Measurements from ENCODE around the gene SASH1.

DNA sequence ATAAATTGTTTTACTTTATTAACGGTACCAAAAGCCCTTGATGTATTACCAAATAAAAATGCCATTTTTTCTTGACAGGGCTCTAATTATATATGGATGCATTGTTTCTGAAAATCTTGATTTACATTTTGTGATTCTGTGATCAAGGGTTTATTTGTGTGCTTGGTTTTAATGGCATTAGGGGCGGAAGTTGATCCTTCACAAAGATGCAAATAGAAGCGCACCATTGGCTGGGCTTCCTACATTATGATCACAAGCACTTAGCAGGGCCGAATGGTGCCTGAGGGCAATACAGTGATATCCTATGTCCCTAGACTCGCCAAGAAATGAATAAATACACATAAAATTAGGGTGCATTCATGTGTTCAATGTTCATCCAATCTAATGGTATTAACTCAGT, 231.3 kb downstream of the SASH1 start:
- no peak for TF ChIP-seq EZH2 (IDR thresholded peaks at IDR 0.05)
- no peak for TF ChIP-seq TCF7L2 (IDR thresholded peaks at IDR 0.05; ENCODE audit: borderline replicate concordance, extremely low read depth, insufficient read depth, insufficient read length)
- TF ChIP-seq POLR2A (IDR thresholded peaks at IDR 0.05; ENCODE audit: borderline replicate concordance, extremely low read depth, insufficient read depth, insufficient read length), result no peak
- TF ChIP-seq, protein P1, sequence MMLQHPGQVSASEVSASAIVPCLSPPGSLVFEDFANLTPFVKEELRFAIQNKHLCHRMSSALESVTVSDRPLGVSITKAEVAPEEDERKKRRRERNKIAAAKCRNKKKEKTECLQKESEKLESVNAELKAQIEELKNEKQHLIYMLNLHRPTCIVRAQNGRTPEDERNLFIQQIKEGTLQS (IDR thresholded peaks at IDR 0.05), result no peak
- TF ChIP-seq, protein P2, sequence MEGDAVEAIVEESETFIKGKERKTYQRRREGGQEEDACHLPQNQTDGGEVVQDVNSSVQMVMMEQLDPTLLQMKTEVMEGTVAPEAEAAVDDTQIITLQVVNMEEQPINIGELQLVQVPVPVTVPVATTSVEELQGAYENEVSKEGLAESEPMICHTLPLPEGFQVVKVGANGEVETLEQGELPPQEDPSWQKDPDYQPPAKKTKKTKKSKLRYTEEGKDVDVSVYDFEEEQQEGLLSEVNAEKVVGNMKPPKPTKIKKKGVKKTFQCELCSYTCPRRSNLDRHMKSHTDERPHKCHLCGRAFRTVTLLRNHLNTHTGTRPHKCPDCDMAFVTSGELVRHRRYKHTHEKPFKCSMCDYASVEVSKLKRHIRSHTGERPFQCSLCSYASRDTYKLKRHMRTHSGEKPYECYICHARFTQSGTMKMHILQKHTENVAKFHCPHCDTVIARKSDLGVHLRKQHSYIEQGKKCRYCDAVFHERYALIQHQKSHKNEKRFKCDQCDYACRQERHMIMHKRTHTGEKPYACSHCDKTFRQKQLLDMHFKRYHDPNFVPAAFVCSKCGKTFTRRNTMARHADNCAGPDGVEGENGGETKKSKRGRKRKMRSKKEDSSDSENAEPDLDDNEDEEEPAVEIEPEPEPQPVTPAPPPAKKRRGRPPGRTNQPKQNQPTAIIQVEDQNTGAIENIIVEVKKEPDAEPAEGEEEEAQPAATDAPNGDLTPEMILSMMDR (IDR thresholded peaks at IDR 0.05 in 2 of 3, conservative IDR thresholded peaks at IDR 0.05 in 1 of 3; ENCODE audit: borderline replicate concordance in 1 of 3, insufficient read depth in 1 of 3, low read depth in 2 of 3, low read length in 2 of 3), result no peak
- no peak for TF ChIP-seq EZH2phosphoT487 (IDR thresholded peaks at IDR 0.05; ENCODE audit: borderline replicate concordance)
- TF ChIP-seq, protein P3, sequence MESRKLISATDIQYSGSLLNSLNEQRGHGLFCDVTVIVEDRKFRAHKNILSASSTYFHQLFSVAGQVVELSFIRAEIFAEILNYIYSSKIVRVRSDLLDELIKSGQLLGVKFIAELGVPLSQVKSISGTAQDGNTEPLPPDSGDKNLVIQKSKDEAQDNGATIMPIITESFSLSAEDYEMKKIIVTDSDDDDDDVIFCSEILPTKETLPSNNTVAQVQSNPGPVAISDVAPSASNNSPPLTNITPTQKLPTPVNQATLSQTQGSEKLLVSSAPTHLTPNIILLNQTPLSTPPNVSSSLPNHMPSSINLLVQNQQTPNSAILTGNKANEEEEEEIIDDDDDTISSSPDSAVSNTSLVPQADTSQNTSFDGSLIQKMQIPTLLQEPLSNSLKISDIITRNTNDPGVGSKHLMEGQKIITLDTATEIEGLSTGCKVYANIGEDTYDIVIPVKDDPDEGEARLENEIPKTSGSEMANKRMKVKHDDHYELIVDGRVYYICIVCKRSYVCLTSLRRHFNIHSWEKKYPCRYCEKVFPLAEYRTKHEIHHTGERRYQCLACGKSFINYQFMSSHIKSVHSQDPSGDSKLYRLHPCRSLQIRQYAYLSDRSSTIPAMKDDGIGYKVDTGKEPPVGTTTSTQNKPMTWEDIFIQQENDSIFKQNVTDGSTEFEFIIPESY (IDR thresholded peaks at IDR 0.05; ENCODE audit: extremely low read depth, insufficient replicate concordance, low read length), result no peak
- no peak for TF ChIP-seq POLR2AphosphoS5 (IDR thresholded peaks at IDR 0.05; ENCODE audit: low read depth, low read length)
- no peak for TF ChIP-seq CEBPB (IDR thresholded peaks at IDR 0.05; ENCODE audit: low read depth)
